ENCODE data around the gene JOSD2.

JOSD2 gene

GRCh38 chr19:50512999-50513745, 2.2 kb upstream of the JOSD2 start:
- DNase-seq: no peak

- no peak for DNase-seq
Measured at GRCh38 chr19:50512112-50512998, 1.4 kb upstream of the JOSD2 start.

DNA sequence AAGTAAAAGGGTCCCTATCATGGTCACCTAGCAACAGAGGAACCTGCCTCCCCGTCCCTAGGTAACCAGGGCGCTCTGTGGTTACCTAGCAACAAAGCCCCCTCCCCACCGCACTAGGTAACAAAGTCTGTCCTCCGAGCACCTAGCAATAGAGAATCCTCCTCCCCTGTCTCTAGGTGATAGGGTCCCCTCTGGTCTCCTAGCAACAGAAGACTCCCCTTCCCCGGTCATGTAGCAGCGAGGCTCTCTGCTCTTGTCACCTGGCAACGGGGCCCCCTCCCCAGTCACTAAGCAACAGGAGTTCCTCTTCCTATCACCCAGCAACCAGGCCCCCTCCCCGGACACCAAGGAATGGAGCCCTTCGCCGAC, 307 bp downstream of the JOSD2 start:
- DNase-seq: no peak

- no peak for DNase-seq
Measured at GRCh38 chr19:50510121-50510670, 795 bp downstream of the JOSD2 start.

DNA sequence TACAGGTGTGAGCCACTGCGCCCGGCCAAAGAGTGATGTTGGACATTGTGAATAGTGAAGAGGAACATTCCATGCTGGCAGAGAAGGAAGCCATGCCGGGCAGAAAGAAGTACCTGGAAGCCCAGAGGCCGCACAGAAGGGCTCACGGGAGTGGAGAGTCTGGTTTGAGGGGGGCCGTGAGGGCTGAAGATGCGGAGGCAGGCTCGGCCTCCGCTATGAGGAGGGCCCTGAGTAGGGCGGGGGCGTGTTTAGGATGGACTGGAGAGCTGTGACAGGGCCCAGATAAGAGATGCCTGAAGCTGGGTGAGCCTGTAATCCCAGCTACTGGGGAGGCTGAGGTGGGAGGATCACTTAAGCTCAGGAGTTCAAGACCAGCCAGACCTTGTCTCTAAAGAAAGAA, 1.6 kb downstream of the JOSD2 start:
- no peak for DNase-seq

GRCh38 chr19:50508843-50509190, 2.2 kb downstream of the JOSD2 start:
- no peak for DNase-seq

DNA sequence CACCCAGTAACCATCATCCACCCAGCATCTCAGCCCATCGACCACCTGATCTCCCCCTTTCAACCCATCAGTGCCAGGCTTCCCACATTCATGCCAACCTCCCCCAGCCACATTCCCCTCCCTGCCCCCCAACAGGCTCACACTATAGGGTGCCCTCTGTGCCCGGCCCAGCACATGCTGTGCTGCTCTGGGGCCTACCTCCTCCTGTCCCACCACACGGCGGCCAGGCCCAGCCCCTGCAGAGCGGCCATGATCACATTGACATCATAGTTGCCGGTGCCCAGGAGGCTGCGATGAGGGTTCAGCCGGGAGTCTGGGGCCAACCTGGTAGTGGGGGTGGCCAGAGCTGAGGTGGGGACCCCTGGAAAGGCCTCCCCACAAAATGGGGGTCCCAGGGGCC, 3.6 kb downstream of the JOSD2 start:
- DNase-seq: no peak

GRCh38 chr19:50506700-50507099, 4.3 kb downstream of the JOSD2 start:
- DNase-seq: no peak

DNA sequence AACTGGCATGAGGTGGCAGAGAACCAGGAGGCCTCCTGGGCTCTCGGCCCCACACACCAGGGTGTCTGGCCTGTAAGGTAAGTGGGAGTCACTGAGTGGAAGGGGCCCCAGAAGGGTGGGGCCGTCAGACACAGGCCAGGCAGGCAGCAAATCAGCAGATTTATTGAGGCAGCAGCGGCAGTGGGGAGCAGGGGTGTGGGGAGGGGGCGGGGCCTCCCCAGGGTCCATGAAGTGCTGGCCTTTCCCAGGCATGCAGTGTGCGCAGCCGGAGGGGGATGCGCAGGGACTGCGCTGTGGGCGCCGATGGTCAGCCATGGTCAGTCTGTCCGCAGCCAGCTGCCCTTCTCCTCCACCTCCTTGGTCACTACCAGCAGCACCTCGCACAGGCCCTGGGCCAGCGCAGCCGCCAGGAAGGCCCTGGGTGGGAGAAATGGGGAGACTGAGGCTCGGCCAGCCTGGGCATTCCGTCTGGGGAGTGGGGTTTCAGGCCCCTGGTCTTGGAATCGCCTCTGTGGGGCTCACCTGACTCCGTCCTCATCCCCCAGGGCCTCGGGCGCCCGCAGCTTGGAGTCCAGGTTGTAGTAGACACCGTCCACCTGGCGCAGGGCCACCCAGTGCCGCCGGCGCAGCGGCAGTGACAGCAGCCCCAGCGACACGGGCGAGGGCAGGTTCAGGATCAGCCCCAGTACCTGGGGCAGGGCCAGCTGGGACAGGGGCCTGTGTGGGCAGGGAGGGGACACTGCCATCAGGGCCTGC, 5.0 kb downstream of the JOSD2 start:
- no peak for DNase-seq

DNA sequence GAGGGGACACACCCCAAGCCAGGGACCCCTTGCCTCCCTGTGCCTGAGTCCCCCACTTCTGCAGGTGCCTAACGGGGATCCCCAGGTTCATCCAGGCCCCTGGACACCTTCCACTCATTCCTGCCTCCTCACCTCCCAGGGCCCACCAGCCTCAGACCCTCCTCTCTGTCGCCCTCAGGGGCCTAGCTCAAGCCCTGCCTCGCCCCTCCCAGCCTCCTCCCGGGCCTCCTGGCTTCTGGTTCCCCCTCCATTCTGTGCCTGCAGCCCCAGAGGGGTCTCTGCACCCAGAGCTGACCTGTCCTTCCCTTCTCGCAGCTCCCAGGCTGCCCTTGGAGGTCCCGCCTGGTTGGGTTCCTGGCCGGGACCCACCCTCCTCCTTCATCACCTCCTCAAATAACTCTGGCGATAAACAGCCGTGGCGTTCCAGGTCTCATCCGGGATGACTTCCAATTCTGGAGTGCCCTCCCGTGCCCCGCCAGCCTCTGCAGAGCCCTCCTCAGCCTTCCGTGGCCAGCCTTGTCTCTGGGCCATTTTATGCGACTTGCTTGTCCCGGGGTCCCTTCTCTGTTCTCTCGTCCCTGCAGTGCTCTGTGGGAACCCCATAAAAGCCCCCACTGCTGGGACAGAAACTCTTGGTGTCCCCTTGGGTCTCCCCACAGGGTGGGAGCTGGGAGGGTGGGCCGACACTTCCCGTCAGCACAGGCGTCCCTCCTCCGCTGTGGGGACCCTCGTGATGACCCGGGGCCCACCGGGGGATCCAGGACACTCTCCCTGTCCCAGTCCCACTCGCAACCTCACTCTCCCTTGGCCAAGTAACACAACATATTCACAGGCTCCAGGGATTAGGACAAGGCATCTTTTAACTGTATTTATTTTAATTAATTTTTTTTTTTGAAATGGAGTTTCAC, 9.2 kb downstream of the JOSD2 start:
- no peak for DNase-seq

DNA sequence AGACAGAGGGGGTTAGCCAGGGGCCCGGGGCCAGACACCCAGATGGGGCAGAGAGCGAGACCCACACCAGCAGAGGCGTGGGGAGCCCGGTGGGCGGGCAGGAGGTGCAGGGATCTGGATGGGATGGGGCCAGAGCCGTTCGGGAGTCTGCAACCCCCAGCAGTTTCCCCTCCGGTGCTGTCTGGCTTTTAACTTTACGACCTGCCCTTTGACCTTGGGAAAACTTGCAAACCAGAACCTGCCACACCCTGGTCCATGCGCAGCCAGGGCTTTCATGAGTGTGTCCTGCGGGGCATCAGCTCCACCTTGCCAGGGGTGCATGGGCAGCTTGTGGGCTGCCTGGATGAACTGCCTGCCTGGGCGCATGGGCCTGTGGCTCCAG, 9.8 kb downstream of the JOSD2 start:
- no peak for DNase-seq

DNA sequence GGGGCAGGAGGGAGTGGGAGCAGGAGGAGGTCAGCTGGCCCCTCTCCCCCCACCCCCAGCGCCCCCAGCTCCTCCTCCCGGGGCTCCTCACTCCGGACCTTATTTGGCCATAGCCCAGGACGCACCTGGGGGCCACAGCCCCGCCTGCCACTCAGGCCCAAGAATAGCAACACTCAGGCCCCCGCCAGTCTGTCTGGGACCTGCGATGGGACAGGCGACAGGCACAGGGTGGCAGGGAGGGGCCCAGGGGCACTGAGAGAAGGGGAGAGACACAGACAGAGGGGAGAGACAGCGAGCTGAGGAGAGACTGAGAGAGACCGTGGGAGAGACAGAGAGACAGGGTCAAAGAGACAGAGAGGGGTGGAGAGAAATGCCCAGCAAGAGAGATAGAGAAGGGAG, 10.2 kb downstream of the JOSD2 start:
- DNase-seq: no peak

DNA sequence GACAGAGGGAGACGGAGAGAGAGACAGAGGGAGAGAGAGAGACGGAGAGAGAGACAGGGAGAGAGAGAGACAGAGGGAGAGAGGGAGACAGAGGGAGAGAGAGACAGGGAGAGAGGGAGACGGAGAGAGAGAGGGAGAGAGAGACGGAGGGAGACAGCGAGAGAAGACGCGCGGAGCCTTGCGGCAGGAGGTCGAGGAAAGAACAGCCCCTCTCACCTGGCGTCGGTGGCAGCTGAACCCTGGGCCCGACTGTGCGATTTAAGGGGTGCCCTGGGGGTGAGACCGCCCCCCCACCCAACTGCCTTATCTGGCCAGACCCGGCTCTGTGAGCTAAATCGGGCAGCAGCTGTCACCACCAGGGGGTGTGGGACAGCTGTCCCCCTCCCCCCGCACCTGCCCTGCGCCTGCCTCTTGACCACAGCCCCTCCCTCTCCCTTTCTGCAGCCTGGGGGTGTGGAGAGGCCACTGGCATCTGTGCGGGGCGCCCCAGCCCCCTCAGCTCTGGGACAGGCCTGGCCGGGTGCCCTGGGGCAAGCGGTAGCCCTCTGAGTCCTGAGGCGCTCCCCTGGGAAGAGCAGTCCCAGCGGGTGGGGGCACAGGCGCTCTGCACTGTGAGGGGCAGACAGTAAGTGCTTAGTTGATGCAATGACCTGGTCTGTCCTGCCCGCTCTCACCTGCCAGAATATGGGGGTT, 10.8 kb downstream of the JOSD2 start:
- DNase-seq: no peak

DNA sequence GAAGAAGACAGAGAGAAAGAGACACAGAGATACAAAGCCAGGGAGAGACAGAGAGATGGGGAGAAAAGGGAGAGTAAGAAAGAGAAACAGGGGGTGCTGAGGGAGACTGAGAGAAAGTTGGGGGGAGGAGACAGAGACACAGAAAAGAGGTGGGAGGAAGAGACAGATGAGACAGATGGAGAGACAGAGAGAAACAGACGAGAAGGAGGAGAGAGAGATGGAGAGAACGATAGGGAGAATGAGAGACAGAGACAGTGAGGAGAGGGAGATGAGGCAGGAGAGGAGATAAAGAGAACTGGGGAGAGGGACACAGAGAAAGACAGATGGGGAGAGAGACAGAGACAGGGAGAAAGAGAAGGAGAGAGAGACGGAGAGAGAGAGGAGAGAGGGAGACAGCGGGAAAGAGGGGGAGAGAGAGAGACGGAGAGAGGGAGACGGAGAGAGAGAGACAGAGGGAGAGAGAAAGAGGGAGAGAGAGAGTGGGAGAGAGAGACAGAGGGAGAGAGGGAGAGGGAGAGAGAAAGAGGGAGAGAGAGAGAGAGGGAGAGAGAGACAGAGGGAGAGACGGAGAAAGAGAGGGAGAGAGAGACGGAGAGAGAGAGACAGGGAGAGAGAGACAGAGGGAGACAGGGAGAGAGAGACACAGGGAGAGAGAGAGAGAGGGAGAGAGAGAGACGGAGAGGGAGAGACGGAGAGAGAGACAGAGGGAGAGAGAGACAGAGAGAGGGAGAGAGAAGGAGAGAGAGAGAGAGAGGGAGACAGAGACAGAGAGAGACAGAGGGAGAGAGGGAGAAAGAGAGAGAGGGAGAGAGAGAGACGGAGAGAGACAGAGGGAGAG, 12.6 kb downstream of the JOSD2 start:
- no peak for DNase-seq

GRCh38 chr19:50497022-50497405, 14.0 kb downstream of the JOSD2 start:
- no peak for DNase-seq

GRCh38 chr19:50496189-50497021, 14.6 kb downstream of the JOSD2 start:
- DNase-seq: no peak

DNA sequence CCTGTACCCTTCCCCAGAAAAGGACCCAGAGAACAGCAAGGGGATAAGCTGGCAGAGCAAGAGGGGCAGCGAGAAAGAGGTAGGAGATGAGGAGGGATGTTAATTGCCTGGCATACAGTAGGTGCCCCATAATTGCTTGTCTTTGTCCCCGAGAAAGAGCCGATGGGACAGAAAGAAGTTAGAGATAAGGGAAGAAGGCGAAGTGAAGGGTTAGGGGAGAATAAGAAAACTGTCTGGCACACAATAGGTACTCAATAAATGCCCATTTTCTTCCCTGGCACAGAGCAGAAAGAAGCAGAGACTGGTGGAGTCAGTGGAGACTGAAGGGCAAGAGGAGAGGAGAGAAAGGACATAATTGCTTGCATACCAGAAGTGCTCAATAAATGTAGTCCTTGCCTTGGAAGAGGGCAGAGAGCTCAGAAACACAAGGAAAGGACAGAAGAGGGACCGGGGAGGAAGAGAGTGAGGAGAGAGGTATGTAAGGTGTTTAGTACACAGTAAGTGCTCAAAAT, 15.9 kb downstream of the JOSD2 start:
- no peak for DNase-seq

- no peak for DNase-seq
Measured at GRCh38 chr19:50494186-50495019, 16.6 kb downstream of the JOSD2 start.

- DNase-seq: no peak
Measured at GRCh38 chr19:50493171-50493570, 17.8 kb downstream of the JOSD2 start.
